Thyroid gland (tissue), 4 donors: Measurements from ENCODE around the gene RPH3AL. TPM values are rescaled to one million over a fixed set of nuclear protein-coding genes. Genes with fewer than 3 reads are reported as not detected.
"Not testable (repeated sequence)": the region's sequence is repeated elsewhere in the genome, so short reads cannot be mapped to it uniquely, and the experiment has no call there.

Source experiments
- DNase-seq, 2 donors: peaks; one replicate each; pipeline ENCODE4 v3.0.0-alpha.2; 2019
- H3K27ac ChIP-seq, 3 donors: fragments of 200-600 bp; sonication (generic); 1 replicate in 2 of 3; 2 replicates in 1 of 3; pipeline ENCODE4 v1.5.1; 2016 to 2019; ENCODE audit warnings: mild to moderate bottlenecking in 1 of 3, moderate library complexity in 1 of 3
- H3K27me3 ChIP-seq: fragments of 200-600 bp; sonication (generic); one replicate; pipeline ENCODE4 v1.5.1; 2019
- H3K36me3 ChIP-seq, 2 donors: fragments of 200-600 bp; sonication (generic); one replicate each; pipeline ENCODE4 v1.5.1; 2016 to 2019
- H3K4me1 ChIP-seq, 2 donors: fragments of 200-600 bp; sonication (generic); one replicate each; pipeline ENCODE4 v1.5.1; 2017 to 2019
- H3K4me3 ChIP-seq, 3 donors: fragments of 200-600 bp; sonication (generic); replicated peaks in 1 of 3; 1 replicate in 2 of 3; 2 replicates in 1 of 3; pipeline ENCODE4 v1.5.1; 2016; ENCODE audit warnings: mild to moderate bottlenecking in 1 of 3
- H3K9me3 ChIP-seq: fragments of 200-600 bp; sonication (generic); one replicate; pipeline ENCODE4 v1.5.1; 2017
- POLR2A ChIP-seq, 2 donors: fragments of 450-650 bp; IDR thresholded peaks; one replicate each; pipeline ENCODE4 v1.6.1; 2017; ENCODE audit warnings: antibody characterized with exemption in 2 of 2, mild to moderate bottlenecking in 2 of 2, moderate library complexity in 1 of 2
- WGBS, 2 donors: methylation state at CpG; one replicate each; pipeline ENCODE4 v1.1.5; 2017; 5-methylcytosine and 5-hydroxymethylcytosine counted together
- intact Hi-C: fragments of 100-400 bp; cut with DNase I; formaldehyde crosslinking; loops from one replicate; pipeline ENCODE4 v1.15.1; 2023
- total RNA-seq, 4 donors: library from RNA; depleted of rRNA; stranded (reverse); fragments of >200 nt; gene quantifications; one replicate each; pipeline ENCODE4 v1.2.3, GENCODE V29; 2016
- TF ChIP-seq, protein P1 (sequence below), 6 experiments: fragments of 200-600 bp in 3 of 6; fragments of 450-650 bp in 3 of 6; sonication (generic) in 3 of 6; IDR thresholded peaks; one replicate each; pipeline ENCODE4 v1.5.1; 2016 to 2019; ENCODE audit warnings: antibody characterized with exemption in 6 of 6, mild to moderate bottlenecking in 2 of 6, inconsistent platforms in 1 of 6, moderate library complexity in 1 of 6

Gene RPH3AL
- total RNA-seq, 4 donors from 2014 or later = 19.1 to 47.7 (median 42.5) TPM

DNA sequence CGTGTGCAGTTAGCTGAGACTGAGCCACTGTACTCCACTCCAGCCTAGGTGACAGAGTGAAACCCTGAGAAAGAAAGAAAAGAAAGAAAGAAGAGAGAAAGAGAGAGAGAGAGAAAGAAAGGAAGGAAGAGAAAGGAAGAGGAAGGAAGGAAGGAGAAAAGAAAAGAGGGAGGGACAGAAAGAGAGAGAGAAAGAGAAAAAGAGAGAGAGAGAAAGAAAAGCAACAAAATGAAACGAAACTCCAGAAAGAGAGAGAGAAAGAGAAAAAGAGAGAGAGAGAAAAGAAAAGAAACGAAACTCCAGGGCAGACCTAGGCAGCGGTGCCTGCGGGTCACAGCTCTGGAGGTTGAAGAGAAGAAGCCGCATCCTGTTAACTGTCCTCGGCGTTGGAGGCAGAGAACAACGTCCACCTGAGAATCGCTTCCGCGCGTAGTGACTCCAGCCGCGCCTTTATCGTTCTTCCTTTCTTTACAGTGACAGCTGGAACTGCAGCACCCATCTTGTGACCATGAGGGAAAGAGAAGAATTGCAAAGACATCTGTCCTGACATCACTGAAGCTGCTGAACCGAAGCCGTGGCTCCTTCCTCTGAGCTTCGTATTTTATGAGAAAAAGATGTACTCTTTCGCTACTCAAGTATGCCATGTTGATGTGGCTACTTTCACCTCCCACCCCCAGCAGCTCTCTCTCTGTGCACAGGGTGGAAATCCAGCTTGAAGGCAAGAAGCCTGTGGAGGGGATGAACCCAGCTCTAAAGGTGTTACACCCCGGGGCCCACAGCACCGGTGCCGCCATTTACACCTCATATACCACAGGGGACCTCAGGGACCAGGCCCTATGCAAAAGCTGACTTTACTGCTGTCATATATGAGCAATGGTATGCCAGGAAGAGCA, 114.3 kb downstream of the RPH3AL start:
- Histone ChIP-seq H3K27ac (no peak overlapping the region), H3K4me1 (no peaks in the 10 kb centered on the region), H3K4me3 (no peak overlapping the region), H3K9me3 (no peaks in the 10 kb centered on the region), H3K36me3 (no peaks in the 10 kb centered on the region), H3K27me3 (no peaks in the 10 kb centered on the region)
- no peak for TF ChIP-seq POLR2A (IDR thresholded peaks at IDR 0.05)
- TF ChIP-seq, protein P1, sequence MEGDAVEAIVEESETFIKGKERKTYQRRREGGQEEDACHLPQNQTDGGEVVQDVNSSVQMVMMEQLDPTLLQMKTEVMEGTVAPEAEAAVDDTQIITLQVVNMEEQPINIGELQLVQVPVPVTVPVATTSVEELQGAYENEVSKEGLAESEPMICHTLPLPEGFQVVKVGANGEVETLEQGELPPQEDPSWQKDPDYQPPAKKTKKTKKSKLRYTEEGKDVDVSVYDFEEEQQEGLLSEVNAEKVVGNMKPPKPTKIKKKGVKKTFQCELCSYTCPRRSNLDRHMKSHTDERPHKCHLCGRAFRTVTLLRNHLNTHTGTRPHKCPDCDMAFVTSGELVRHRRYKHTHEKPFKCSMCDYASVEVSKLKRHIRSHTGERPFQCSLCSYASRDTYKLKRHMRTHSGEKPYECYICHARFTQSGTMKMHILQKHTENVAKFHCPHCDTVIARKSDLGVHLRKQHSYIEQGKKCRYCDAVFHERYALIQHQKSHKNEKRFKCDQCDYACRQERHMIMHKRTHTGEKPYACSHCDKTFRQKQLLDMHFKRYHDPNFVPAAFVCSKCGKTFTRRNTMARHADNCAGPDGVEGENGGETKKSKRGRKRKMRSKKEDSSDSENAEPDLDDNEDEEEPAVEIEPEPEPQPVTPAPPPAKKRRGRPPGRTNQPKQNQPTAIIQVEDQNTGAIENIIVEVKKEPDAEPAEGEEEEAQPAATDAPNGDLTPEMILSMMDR (IDR thresholded peaks at IDR 0.05) = no peak
- intact Hi-C loops = no loop called here
- no peak for DNase-seq
- WGBS, 2 donors = 89 to 92% methylated on average over 23 of the region's 23 CpGs

DNA sequence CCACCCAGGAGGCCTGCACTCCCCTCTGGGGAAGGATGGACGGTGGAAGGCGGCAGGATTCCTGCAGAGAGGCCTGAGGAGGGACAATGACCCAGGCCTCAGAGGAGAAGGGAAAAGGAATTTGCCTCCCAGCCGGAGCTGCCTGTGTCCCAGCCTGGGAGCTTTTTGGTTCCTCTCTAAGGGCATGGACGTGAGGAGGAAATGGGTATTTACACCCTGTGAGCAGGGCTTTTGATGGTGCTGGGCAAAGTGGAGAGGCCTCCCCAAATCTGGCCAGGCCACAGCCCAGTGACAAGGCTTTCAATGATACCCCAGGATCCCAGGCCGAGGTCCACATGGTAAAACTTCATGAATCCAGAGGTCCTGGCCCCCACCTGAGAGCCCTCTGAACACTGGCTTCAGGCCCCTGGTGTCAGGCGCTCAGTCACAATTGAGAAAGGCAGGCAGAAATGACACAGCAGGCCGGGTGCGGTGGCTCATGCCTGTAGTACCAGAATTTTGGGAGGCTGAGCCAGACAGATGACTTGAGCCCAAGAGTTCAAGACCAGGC, 115.1 kb downstream of the RPH3AL start:
- intact Hi-C loops = no loop called here
- H3K4me3 ChIP-seq = no peak overlapping the region
- WGBS, 2 donors = 72 to 89% methylated on average over 7 to 8 of the region's 8 CpGs
- no peak for TF ChIP-seq POLR2A (IDR thresholded peaks at IDR 0.05)
- TF ChIP-seq, protein P1 (IDR thresholded peaks at IDR 0.05) = no peak
- DNase-seq = no peak
- H3K4me1 ChIP-seq = no peaks in the 10 kb centered on the region
- H3K36me3 ChIP-seq = no peaks in the 10 kb centered on the region
- no peaks in the 10 kb centered on the region for H3K9me3 ChIP-seq
- H3K27me3 ChIP-seq = no peaks in the 10 kb centered on the region
- H3K27ac ChIP-seq = no peak overlapping the region

DNA sequence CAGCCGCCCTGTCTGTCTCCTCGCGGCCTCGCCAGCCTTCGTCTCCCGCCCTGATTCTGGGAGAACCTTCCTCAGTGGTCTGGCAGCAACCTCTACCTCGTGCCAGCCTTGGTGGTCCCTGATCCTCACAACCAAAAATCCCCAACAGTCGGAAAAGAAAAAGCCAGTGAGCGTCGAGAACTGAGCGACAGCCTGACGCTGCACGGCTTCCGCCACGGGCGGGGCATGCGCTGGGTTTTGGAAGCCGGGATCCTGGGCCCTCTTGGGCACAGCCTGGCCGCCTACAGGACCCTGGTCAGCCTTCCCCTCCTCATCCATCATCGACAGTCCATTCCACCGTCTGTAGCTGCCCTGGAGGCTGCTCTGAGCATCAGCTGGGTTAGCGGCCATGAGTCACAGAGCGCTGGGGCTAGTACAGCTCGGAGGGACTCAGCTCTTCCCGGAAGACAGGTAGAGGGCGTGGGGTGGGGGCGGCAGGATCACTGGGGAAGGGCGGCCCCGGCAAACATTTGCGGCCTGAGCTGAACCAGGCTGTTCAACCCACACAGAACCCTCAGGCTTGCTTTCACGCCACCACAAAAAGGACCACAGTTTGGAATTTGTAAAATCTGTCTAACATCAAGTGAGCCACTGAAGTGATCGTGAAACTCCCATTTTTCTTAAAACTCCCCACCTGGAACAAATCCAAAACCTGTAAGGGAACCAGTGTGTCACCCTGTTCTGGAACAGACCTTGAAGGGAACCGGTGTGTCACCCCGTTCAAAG, 115.8 kb downstream of the RPH3AL start:
- H3K36me3 ChIP-seq = no peaks in the 10 kb centered on the region
- H3K4me1 ChIP-seq = no peaks in the 10 kb centered on the region
- no peak for TF ChIP-seq POLR2A (IDR thresholded peaks at IDR 0.05)
- TF ChIP-seq, protein P1 (IDR thresholded peaks at IDR 0.05) = no peak
- H3K4me3 ChIP-seq = no peak overlapping the region
- no peak overlapping the region for H3K27ac ChIP-seq
- H3K9me3 ChIP-seq = no peaks in the 10 kb centered on the region
- DNase-seq = no peak
- H3K27me3 ChIP-seq = no peaks in the 10 kb centered on the region
- intact Hi-C loops = no loop called here
- 87 to 94% methylated on average over 21 to 34 of the region's 34 CpGs for WGBS, 2 donors

- H3K9me3 ChIP-seq = no peaks in the 10 kb centered on the region
- no peaks in the 10 kb centered on the region for H3K27me3 ChIP-seq
- TF ChIP-seq, protein P1 (IDR thresholded peaks at IDR 0.05) = no peak
- intact Hi-C loops = no loop called here
- no peaks in the 10 kb centered on the region for H3K4me1 ChIP-seq
- WGBS, 2 donors = 94 to 97% methylated on average over 17 to 26 of the region's 26 CpGs
- DNase-seq = no peak
- no peak overlapping the region for H3K27ac ChIP-seq
- H3K4me3 ChIP-seq = no peak overlapping the region
- no peaks in the 10 kb centered on the region for H3K36me3 ChIP-seq
Observed at GRCh38 chr17:235831-236640, 116.6 kb downstream of the RPH3AL start.

GRCh38 chr17:234994-235830, 117.4 kb downstream of the RPH3AL start:
- intact Hi-C loops, H3K4me1 ChIP-seq, H3K9me3 ChIP-seq, H3K36me3 ChIP-seq, H3K27me3 ChIP-seq, H3K27ac ChIP-seq, H3K4me3 ChIP-seq, DNase-seq: not testable (repeated sequence)
- 92 to 93% methylated on average over 47 to 48 of the region's 48 CpGs for WGBS, 2 donors

- 66 to 79% methylated on average over 12 to 17 of the region's 23 CpGs for WGBS, 2 donors
- not testable (repeated sequence) for H3K27me3 ChIP-seq
Observed at GRCh38 chr17:234163-234993, 118.2 kb downstream of the RPH3AL start.

More at GRCh38 chr17:234163-234993, 118.2 kb downstream of the RPH3AL start:
- H3K4me3 ChIP-seq, H3K9me3 ChIP-seq, DNase-seq, H3K4me1 ChIP-seq, H3K36me3 ChIP-seq, intact Hi-C loops, H3K27ac ChIP-seq: not testable (repeated sequence)
